Fibroblast of mammary gland (primary cell): ENCODE measurements around the gene KLK2.

Experiments
- DNase-seq: peaks from one replicate; pipeline ENCODE4 v3.0.0-alpha.2; 2010; ENCODE audit warnings: low read depth
- H3K4me3 ChIP-seq: 2 replicates; pipeline ENCODE4 v1.5.1; 2011; ENCODE audit warnings: low read depth, mild to moderate bottlenecking, low read length, moderate library complexity; ENCODE audit not compliant: control insufficient read depth
- TF ChIP-seq, protein P1 (sequence below): conservative IDR thresholded peaks from 2 replicates; pipeline ENCODE4 v1.5.1; 2011; ENCODE audit warnings: low read depth, low read length, inconsistent platforms; ENCODE audit not compliant: control insufficient read depth, insufficient read depth

Gene KLK2

DNA sequence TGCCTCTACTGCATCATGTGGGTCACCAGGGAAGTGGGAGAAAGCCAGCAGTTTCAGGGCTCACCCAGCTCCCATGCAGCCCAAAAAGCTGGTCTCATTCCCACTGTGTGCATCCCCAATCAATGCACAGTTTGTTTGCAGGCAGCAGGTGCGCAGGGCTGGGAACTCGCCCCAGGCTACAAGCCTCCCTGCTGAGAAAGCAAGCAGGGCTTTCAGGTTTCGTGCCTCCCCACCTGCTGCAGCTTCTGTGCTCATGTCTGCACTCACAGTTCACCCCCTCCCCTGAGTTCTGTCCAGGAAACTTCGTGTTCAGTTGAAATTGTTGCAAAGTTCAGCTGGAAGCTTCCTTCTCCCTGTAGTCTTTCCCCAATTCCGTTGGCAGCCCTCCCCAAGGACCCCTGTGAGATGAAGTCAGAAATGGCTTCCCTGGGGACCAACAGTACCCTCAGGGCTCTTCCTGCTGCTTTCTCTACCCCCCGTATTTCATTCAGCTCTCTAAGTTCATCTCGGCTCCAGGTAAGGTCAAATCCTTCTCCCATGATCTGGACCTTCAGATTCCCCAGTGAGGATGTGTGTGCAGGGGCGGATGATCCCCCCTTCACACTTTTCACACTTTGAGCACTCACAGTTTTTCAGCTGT is 28.8 kb upstream of the KLK2 start:
- no peak for DNase-seq
- H3K4me3 ChIP-seq, result no peak overlapping the region
- TF ChIP-seq, protein P1, sequence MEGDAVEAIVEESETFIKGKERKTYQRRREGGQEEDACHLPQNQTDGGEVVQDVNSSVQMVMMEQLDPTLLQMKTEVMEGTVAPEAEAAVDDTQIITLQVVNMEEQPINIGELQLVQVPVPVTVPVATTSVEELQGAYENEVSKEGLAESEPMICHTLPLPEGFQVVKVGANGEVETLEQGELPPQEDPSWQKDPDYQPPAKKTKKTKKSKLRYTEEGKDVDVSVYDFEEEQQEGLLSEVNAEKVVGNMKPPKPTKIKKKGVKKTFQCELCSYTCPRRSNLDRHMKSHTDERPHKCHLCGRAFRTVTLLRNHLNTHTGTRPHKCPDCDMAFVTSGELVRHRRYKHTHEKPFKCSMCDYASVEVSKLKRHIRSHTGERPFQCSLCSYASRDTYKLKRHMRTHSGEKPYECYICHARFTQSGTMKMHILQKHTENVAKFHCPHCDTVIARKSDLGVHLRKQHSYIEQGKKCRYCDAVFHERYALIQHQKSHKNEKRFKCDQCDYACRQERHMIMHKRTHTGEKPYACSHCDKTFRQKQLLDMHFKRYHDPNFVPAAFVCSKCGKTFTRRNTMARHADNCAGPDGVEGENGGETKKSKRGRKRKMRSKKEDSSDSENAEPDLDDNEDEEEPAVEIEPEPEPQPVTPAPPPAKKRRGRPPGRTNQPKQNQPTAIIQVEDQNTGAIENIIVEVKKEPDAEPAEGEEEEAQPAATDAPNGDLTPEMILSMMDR, result no peak

DNA sequence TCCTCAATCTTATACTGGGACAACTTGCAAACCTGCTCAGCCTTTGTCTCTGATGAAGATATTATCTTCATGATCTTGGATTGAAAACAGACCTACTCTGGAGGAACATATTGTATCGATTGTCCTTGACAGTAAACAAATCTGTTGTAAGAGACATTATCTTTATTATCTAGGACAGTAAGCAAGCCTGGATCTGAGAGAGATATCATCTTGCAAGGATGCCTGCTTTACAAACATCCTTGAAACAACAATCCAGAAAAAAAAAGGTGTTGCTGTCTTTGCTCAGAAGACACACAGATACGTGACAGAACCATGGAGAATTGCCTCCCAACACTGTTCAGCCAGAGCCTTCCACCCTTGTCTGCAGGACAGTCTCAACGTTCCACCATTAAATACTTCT is 22.5 kb upstream of the KLK2 start:
- TF ChIP-seq, protein P1, result no peak
- no peak overlapping the region for H3K4me3 ChIP-seq
- no peak for DNase-seq

DNA sequence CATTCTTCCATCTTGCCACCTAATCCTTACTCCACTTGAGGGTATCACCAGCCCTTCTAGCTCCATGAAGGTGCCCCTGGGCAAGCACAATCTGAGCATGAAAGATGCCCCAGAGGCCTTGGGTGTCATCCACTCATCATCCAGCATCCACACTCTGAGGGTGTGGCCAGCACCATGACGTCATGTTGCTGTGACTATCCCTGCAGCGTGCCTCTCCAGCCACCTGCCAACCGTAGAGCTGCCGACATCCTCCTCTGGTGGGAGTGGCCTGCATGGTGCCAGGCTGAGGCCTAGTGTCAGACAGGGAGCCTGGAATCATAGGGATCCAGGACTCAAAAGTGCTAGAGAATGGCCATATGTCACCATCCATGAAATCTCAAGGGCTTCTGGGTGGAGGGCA is 21.6 kb upstream of the KLK2 start:
- DNase-seq, result no peak
- no peak overlapping the region for H3K4me3 ChIP-seq
- TF ChIP-seq, protein P1, result no peak

DNA sequence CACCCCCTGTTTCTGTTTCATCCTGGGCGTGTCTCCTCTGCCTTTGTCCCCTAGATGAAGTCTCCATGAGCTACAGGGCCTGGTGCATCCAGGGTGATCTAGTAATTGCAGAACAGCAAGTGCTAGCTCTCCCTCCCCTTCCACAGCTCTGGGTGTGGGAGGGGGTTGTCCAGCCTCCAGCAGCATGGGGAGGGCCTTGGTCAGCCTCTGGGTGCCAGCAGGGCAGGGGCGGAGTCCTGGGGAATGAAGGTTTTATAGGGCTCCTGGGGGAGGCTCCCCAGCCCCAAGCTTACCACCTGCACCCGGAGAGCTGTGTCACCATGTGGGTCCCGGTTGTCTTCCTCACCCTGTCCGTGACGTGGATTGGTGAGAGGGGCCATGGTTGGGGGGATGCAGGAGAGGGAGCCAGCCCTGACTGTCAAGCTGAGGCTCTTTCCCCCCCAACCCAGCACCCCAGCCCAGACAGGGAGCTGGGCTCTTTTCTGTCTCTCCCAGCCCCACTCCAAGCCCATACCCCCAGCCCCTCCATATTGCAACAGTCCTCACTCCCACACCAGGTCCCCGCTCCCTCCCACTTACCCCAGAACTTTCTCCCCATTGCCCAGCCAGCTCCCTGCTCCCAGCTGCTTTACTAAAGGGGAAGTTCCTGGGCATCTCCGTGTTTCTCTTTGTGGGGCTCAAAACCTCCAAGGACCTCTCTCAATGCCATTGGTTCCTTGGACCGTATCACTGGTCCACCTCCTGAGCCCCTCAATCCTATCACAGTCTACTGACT is 18.4 kb upstream of the KLK2 start, which contains the start of gene KLK3:
TSS of gene KLK3 (plus strand) at position 280 of the 775 bp plus-strand sequence. CDS start at position 321, 41 bp downstream.
- TF ChIP-seq, protein P1, result no peak
- no peak for DNase-seq
- no peak within 1 kb of the TSS for H3K4me3 ChIP-seq

DNA sequence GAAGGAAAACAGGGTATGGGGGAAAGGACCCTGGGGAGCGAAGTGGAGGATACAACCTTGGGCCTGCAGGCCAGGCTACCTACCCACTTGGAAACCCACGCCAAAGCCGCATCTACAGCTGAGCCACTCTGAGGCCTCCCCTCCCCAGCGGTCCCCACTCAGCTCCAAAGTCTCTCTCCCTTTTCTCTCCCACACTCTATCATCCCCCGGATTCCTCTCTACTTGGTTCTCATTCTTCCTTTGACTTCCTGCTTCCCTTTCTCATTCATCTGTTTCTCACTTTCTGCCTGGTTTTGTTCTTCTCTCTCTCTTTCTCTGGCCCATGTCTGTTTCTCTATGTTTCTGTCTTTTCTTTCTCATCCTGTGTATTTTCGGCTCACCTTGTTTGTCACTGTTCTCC is 15.9 kb upstream of the KLK2 start:
- no peak overlapping the region for H3K4me3 ChIP-seq
- no peak for DNase-seq
- TF ChIP-seq, protein P1, result no peak

DNA sequence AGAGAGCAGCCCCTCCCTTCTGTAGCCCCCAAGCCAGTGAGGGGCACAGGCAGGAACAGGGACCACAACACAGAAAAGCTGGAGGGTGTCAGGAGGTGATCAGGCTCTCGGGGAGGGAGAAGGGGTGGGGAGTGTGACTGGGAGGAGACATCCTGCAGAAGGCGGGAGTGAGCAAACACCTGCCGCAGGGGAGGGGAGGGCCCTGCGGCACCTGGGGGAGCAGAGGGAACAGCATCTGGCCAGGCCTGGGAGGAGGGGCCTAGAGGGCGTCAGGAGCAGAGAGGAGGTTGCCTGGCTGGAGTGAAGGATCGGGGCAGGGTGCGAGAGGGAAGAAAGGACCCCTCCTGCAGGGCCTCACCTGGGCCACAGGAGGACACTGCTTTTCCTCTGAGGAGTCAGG is 14.4 kb upstream of the KLK2 start:
- H3K4me3 ChIP-seq, result no peak overlapping the region
- TF ChIP-seq, protein P1, result no peak
- no peak for DNase-seq
